GM12878 (cell line): ENCODE measurements around the gene GGTA1. TPM values are rescaled to one million over a fixed set of nuclear protein-coding genes. Genes with fewer than 3 reads are reported as not detected.

Experiments used
- ATAC-seq: fragments of 200-7000 bp; cut with Tn5 transposase; 3 replicates; pipeline ENCODE4 v1.9.1; 2020; ENCODE audit warnings: mild to moderate bottlenecking, moderate library complexity
- BruUV-seq: library from RNA; stranded (reverse); fragments of 400-500 nt; replicated peaks from 2 replicates; lab custom pipeline; 2021; lab: Mats Ljungman, UMichigan
- CTCF ChIA-PET: fragments of 300-600 bp; sonication (Branson Sonifier 250); formaldehyde crosslinking; extraction: SDS; loops from one replicate; lab custom pipeline; 2021; ENCODE audit warnings: inconsistent platforms; lab: Yijun Ruan, JAX
- POLR2A ChIA-PET: fragments of 350-600 bp; formaldehyde crosslinking; extraction: SDS; loops from one replicate; lab custom pipeline; 2021; ENCODE audit warnings: inconsistent platforms; lab: Charles Lee
- RAD21 ChIA-PET: fragments of 300-600 bp; sonication (Branson Sonifier 250); formaldehyde crosslinking; loops from one replicate; lab custom pipeline; 2023; ENCODE audit warnings: antibody characterized with exemption; ENCODE audit not compliant: unreplicated experiment; lab: Charles Lee
- SMC1A ChIA-PET: fragments of 300-600 bp; sonication (Branson Sonifier 250); formaldehyde crosslinking; loops from one replicate; lab custom pipeline; 2023; ENCODE audit not compliant: unreplicated experiment, uncharacterized antibody; lab: Charles Lee
- DNase-seq: peaks from one replicate; pipeline ENCODE4 v3.0.0-alpha.2; 2011; ENCODE audit warnings: low read depth, low spot score
- FAIRE-seq: peaks from 3 replicates; lab custom pipeline; 2011; peaks lifted over from hg19 to GRCh38; lab: Jason Lieb, UNC
- H2AFZ ChIP-seq: 2 replicates; pipeline ENCODE4 v1.6.0; 2011; ENCODE audit warnings: low read depth, low read length, control low read depth; ENCODE audit not compliant: control insufficient read depth
- H3K27ac ChIP-seq: 2 replicates; pipeline ENCODE4 v1.5.1; 2011; ENCODE audit warnings: control low read depth; ENCODE audit not compliant: control insufficient read depth, insufficient read depth
- H3K27me3 ChIP-seq, 2 experiments: replicated peaks in 1 of 2; 2 replicates each; pipeline versions ENCODE4 v1.6.0 to v1.6.1; 2011; ENCODE audit warnings: low read length in 1 of 2; ENCODE audit not compliant: control insufficient read depth in 2 of 2, insufficient read depth in 2 of 2
- H3K36me3 ChIP-seq, 2 experiments: 2 replicates each; pipeline ENCODE4 v1.5.1; 2011; ENCODE audit warnings: low read length in 1 of 2; ENCODE audit not compliant: control insufficient read depth in 2 of 2, insufficient read depth in 2 of 2
- H3K4me1 ChIP-seq: 2 replicates; pipeline ENCODE4 v1.6.1; 2011; ENCODE audit warnings: mild to moderate bottlenecking, low read length, moderate library complexity, mixed read lengths; ENCODE audit not compliant: control insufficient read depth, insufficient read depth
- H3K4me2 ChIP-seq: 2 replicates; pipeline ENCODE4 v1.6.0; 2011; ENCODE audit warnings: control low read depth; ENCODE audit not compliant: control insufficient read depth, insufficient read depth
- H3K4me3 ChIP-seq: fragments of 200-600 bp; sonication (generic); 2 replicates; pipeline ENCODE4 v1.5.1; 2016
- H3K79me2 ChIP-seq: 2 replicates; pipeline ENCODE4 v1.6.0; 2011; ENCODE audit warnings: low read length; ENCODE audit not compliant: control insufficient read depth, insufficient read depth
- H3K9ac ChIP-seq: 2 replicates; pipeline ENCODE4 v1.8.0; 2011; ENCODE audit warnings: low read length, control low read depth, mixed read lengths; ENCODE audit not compliant: control insufficient read depth, insufficient read depth
- H3K9me3 ChIP-seq: replicated peaks from 3 replicates; pipeline ENCODE4 v1.5.1; 2011; ENCODE audit warnings: mild to moderate bottlenecking, low read length; ENCODE audit not compliant: control insufficient read depth, insufficient read depth
- H4K20me1 ChIP-seq: 2 replicates; pipeline ENCODE4 v1.6.0; 2011; ENCODE audit not compliant: control insufficient read depth, insufficient read depth
- BACH1 ChIP-seq: fragments of 450-650 bp; IDR thresholded peaks from 2 replicates; pipeline ENCODE4 v1.6.1; 2017; ENCODE audit warnings: mild to moderate bottlenecking, borderline replicate concordance
- CHD2 ChIP-seq: IDR thresholded peaks from 2 replicates; pipeline ENCODE4 v1.6.1; 2011; ENCODE audit warnings: low read depth, low read length, improper control_type of control experiment, borderline replicate concordance
- EZH2 ChIP-seq: IDR thresholded peaks from 2 replicates; pipeline ENCODE4 v1.6.1; 2012; ENCODE audit warnings: low read depth, mild to moderate bottlenecking, control low read depth, inconsistent platforms, low read length, borderline replicate concordance; ENCODE audit not compliant: control insufficient read depth
- IRF3 ChIP-seq: fragments of 450-650 bp; IDR thresholded peaks from 2 replicates; pipeline ENCODE4 v1.6.1; 2014; ENCODE audit warnings: mild to moderate bottlenecking
- MEF2B ChIP-seq: fragments of 450-650 bp; IDR thresholded peaks from 2 replicates; pipeline ENCODE4 v1.6.1; 2018; ENCODE audit warnings: mild to moderate bottlenecking, moderate library complexity; ENCODE audit not compliant: partially characterized antibody, poor library complexity, severe bottlenecking
- NFYA ChIP-seq: IDR thresholded peaks from 2 replicates; pipeline ENCODE4 v1.6.1; 2011; ENCODE audit warnings: low read depth, mild to moderate bottlenecking, low read length, improper control_type of control experiment, borderline replicate concordance
- NFYB ChIP-seq: IDR thresholded peaks from 2 replicates; pipeline ENCODE4 v1.6.1; 2011; ENCODE audit warnings: low read depth, mild to moderate bottlenecking, low read length, improper control_type of control experiment, moderate library complexity; ENCODE audit not compliant: insufficient read depth
- PML ChIP-seq: IDR thresholded peaks from 2 replicates; pipeline ENCODE4 v1.6.1; 2012; ENCODE audit warnings: low read length, inconsistent platforms
- POLR2AphosphoS2 ChIP-seq: IDR thresholded peaks from 2 replicates; pipeline ENCODE4 v1.6.1; 2011; ENCODE audit warnings: low read depth, mild to moderate bottlenecking, low read length, improper control_type of control experiment, moderate library complexity
- POLR2AphosphoS5 ChIP-seq: IDR thresholded peaks from 2 replicates; pipeline ENCODE4 v1.6.1; 2011; ENCODE audit warnings: mild to moderate bottlenecking, low read length, inconsistent platforms
- RELA ChIP-seq: fragments of 450-650 bp; IDR thresholded peaks from 2 replicates; pipeline ENCODE4 v1.8.0; 2014; ENCODE audit warnings: borderline replicate concordance; ENCODE audit not compliant: partially characterized antibody
- TARDBP ChIP-seq: IDR thresholded peaks from 2 replicates; pipeline ENCODE4 v1.6.1; 2016; ENCODE audit warnings: borderline replicate concordance
- TCF7 ChIP-seq: IDR thresholded peaks from 2 replicates; pipeline ENCODE4 v1.6.1; 2014; ENCODE audit warnings: antibody characterized with exemption, borderline replicate concordance
- YY1 ChIP-seq: IDR thresholded peaks from 2 replicates; pipeline ENCODE4 v1.6.1; 2011; ENCODE audit warnings: low read depth, mild to moderate bottlenecking, low read length
- ZNF207 ChIP-seq: fragments of 450-650 bp; IDR thresholded peaks from 2 replicates; pipeline ENCODE4 v1.6.1; 2014; ENCODE audit warnings: antibody characterized with exemption, mild to moderate bottlenecking, borderline replicate concordance
- ZNF384 ChIP-seq: IDR thresholded peaks from 2 replicates; pipeline ENCODE4 v1.6.1; 2012; ENCODE audit warnings: low read depth, mild to moderate bottlenecking, low read length, improper control_type of control experiment, borderline replicate concordance
- whole genome bisulfite sequencing: methylation state at CpG from one replicate; pipeline ENCODE4 v1.1.6; 2016; ENCODE audit warnings: low lambda C conversion rate; ENCODE audit not compliant: insufficient replicate concordance, insufficient coverage; ENCODE audit errors: missing lambda C conversion rate; 5-methylcytosine and 5-hydroxymethylcytosine counted together
- in situ Hi-C: fragments of 300-500 bp; cut with MboI; formaldehyde crosslinking; loops from 9 replicates; pipeline ENCODE4 v1.14.3; 2018; ENCODE audit warnings: mixed read lengths
- intact Hi-C: fragments of 100-400 bp; cut with micrococcal nuclease; formaldehyde crosslinking; loops from one replicate; pipeline ENCODE4 v1.14.2; 2022; ENCODE audit not compliant: unreplicated experiment
- polyA plus RNA-seq, 11 experiments: library from polyadenylated mRNA; depleted of rRNA in 4 of 11; unstranded in 6 of 11; stranded (reverse) in 5 of 11; fragments of >200 nt; fragmentation: Nextera tagmentation in 4 of 11; fragmentation: Illumina TruSeq in 1 of 11; extraction: Ambion mirVana in 4 of 11; extraction: Trizol in 1 of 11; gene quantifications; 1 replicate in 1 of 11; 2 replicates in 10 of 11; pipeline versions ENCODE4 v1.2.1 to v1.2.3, GENCODE V29; 2011 to 2016; ENCODE audit warnings: inconsistent platforms in 2 of 11, missing spikeins in 2 of 11, low read depth in 1 of 11
- total RNA-seq, 4 experiments: library from RNA; depleted of rRNA in 3 of 4; stranded (reverse); fragments of >200 nt in 3 of 4; fragmentation: Illumina TruSeq in 1 of 4; extraction: Trizol in 1 of 4; gene quantifications; 2 replicates each; pipeline versions ENCODE4 v1.2.1 to v1.2.3, GENCODE V29; 2013 to 2021
- TF ChIP-seq, protein P1 (sequence below): IDR thresholded peaks from 2 replicates; pipeline ENCODE4 v1.6.1; 2012; ENCODE audit warnings: low read depth, low read length, improper control_type of control experiment
- TF ChIP-seq, protein P2 (sequence below): fragments of 450-650 bp; IDR thresholded peaks from 2 replicates; pipeline ENCODE4 v1.6.1; 2017; ENCODE audit warnings: borderline replicate concordance

Gene GGTA1
- total and polyA plus RNA-seq, 10 of the 15 experiments (the other 5 are each of a cell fraction or from before 2014, with no cell fraction given), result 0.09 to 0.65 (median 0.17) TPM; not detected in 2

- no peak overlapping the region for H3K4me2 ChIP-seq
- FAIRE-seq (no peak), DNase-seq (no peak), ATAC-seq (no peak)
- no peaks in the 10 kb centered on the region for H3K79me2 ChIP-seq
- 10% methylated on average over 2 of the region's 2 CpGs for WGBS
- no peaks in the 10 kb centered on the region for H3K36me3 ChIP-seq
- H3K9me3 ChIP-seq, result no peaks in the 10 kb centered on the region; the same call in 2 of the 3 replicates
- POLR2A ChIA-PET, result no interaction called here
- intact Hi-C loops (no loop called here), in situ Hi-C loops (no loop called here)
- no peak overlapping the region for H2AFZ ChIP-seq
- H3K27ac ChIP-seq, result no peak overlapping the region
- no peaks in the 10 kb centered on the region for H4K20me1 ChIP-seq
- H3K4me3 ChIP-seq, result no peak overlapping the region
- H3K27me3 ChIP-seq, result no peaks in the 10 kb centered on the region; a peak in 1 of 4 replicates
- TF ChIP-seq BACH1, result no peak
- TF ChIP-seq CHD2, result no peak
- TF ChIP-seq, protein P1, sequence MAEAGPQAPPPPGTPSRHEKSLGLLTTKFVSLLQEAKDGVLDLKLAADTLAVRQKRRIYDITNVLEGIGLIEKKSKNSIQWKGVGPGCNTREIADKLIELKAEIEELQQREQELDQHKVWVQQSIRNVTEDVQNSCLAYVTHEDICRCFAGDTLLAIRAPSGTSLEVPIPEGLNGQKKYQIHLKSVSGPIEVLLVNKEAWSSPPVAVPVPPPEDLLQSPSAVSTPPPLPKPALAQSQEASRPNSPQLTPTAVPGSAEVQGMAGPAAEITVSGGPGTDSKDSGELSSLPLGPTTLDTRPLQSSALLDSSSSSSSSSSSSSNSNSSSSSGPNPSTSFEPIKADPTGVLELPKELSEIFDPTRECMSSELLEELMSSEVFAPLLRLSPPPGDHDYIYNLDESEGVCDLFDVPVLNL, result no peak
- TF ChIP-seq POLR2AphosphoS2, result no peak
- TF ChIP-seq TCF7, result no peak
- no peak for TF ChIP-seq IRF3
- TF ChIP-seq NFYB, result no peak
- no peak for TF ChIP-seq YY1
- TF ChIP-seq, protein P2, sequence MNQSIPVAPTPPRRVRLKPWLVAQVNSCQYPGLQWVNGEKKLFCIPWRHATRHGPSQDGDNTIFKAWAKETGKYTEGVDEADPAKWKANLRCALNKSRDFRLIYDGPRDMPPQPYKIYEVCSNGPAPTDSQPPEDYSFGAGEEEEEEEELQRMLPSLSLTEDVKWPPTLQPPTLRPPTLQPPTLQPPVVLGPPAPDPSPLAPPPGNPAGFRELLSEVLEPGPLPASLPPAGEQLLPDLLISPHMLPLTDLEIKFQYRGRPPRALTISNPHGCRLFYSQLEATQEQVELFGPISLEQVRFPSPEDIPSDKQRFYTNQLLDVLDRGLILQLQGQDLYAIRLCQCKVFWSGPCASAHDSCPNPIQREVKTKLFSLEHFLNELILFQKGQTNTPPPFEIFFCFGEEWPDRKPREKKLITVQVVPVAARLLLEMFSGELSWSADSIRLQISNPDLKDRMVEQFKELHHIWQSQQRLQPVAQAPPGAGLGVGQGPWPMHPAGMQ, result no peak
- TF ChIP-seq MEF2B, result no peak
- TF ChIP-seq POLR2AphosphoS5, result no peak
- TF ChIP-seq ZNF384, result no peak
- TF ChIP-seq NFYA, result no peak
- TF ChIP-seq RELA, result no peak
- no peak for TF ChIP-seq PML
- no peak for TF ChIP-seq TARDBP
- no peak for TF ChIP-seq EZH2
- TF ChIP-seq ZNF207, result no peak
- CTCF ChIA-PET, result interaction anchor here (0.8 to 0.9 kb wide), 2 partner anchors 27 to 57 kb away, joined by 3 read pairs; no protein-coding TSS in a partner anchor
- SMC1A ChIA-PET, result no interaction called here
- BruUV-seq, result no TSS peak
- no peak overlapping the region for H3K9ac ChIP-seq
- RAD21 ChIA-PET, result no interaction called here
- H3K4me1 ChIP-seq, result peaks cover 4% of the 10 kb centered on the region; the same call in 1 of the 2 replicates
Observed at GRCh38 chr9:121489344-121489743, 10.3 kb downstream of the GGTA1 start.
